ENCODE results near the gene FANCM.

FANCM gene, protein sequence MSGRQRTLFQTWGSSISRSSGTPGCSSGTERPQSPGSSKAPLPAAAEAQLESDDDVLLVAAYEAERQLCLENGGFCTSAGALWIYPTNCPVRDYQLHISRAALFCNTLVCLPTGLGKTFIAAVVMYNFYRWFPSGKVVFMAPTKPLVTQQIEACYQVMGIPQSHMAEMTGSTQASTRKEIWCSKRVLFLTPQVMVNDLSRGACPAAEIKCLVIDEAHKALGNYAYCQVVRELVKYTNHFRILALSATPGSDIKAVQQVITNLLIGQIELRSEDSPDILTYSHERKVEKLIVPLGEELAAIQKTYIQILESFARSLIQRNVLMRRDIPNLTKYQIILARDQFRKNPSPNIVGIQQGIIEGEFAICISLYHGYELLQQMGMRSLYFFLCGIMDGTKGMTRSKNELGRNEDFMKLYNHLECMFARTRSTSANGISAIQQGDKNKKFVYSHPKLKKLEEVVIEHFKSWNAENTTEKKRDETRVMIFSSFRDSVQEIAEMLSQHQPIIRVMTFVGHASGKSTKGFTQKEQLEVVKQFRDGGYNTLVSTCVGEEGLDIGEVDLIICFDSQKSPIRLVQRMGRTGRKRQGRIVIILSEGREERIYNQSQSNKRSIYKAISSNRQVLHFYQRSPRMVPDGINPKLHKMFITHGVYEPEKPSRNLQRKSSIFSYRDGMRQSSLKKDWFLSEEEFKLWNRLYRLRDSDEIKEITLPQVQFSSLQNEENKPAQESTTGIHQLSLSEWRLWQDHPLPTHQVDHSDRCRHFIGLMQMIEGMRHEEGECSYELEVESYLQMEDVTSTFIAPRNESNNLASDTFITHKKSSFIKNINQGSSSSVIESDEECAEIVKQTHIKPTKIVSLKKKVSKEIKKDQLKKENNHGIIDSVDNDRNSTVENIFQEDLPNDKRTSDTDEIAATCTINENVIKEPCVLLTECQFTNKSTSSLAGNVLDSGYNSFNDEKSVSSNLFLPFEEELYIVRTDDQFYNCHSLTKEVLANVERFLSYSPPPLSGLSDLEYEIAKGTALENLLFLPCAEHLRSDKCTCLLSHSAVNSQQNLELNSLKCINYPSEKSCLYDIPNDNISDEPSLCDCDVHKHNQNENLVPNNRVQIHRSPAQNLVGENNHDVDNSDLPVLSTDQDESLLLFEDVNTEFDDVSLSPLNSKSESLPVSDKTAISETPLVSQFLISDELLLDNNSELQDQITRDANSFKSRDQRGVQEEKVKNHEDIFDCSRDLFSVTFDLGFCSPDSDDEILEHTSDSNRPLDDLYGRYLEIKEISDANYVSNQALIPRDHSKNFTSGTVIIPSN (N-terminal part only)

DNA sequence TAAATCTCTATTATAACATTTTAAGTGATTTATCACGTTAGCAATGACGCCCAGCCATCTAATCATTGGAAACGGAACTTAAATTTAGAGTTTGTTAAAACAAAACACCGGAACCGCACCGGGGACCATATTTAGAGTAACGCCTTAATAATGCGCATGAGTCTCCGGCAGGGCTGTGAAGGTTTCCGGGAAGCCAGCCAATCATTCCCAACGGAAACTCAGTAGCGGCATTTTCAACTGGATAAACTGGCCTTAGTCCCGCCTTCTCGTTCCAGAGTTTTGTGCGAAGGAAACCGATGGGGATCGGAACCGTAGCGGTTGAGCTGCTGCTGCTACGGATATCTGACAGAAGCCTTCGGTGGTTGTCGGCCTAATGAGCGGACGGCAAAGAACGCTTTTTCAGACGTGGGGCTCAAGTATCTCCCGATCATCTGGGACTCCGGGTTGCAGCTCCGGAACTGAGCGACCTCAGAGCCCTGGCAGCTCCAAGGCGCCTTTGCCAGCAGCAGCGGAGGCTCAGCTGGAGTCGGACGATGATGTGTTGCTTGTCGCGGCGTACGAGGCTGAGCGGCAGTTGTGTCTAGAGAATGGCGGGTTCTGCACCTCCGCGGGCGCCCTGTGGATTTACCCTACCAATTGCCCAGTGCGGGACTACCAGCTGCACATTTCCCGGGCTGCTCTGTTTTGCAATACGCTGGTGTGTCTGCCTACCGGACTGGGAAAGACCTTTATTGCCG, at the start of gene FANCM:
FANCM (plus strand) TSS at position 272 of the 737 bp plus-strand sequence; CDS start at position 374, 102 bp downstream.
- TF ChIP-seq, protein P1, sequence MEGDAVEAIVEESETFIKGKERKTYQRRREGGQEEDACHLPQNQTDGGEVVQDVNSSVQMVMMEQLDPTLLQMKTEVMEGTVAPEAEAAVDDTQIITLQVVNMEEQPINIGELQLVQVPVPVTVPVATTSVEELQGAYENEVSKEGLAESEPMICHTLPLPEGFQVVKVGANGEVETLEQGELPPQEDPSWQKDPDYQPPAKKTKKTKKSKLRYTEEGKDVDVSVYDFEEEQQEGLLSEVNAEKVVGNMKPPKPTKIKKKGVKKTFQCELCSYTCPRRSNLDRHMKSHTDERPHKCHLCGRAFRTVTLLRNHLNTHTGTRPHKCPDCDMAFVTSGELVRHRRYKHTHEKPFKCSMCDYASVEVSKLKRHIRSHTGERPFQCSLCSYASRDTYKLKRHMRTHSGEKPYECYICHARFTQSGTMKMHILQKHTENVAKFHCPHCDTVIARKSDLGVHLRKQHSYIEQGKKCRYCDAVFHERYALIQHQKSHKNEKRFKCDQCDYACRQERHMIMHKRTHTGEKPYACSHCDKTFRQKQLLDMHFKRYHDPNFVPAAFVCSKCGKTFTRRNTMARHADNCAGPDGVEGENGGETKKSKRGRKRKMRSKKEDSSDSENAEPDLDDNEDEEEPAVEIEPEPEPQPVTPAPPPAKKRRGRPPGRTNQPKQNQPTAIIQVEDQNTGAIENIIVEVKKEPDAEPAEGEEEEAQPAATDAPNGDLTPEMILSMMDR (IDR thresholded peaks at IDR 0.05; ENCODE audit: poor library complexity, severe bottlenecking) = no peak
- DNase-seq (ENCODE audit: low spot score) (peak; percentile 94), ATAC-seq (ENCODE audit: low read depth) (peak; percentile 60)
- Histone ChIP-seq H3K9me3 (ENCODE audit: severe bottlenecking) (no peaks in the 10 kb centered on the region), H3K4me1 (ENCODE audit: insufficient read depth, poor library complexity, severe bottlenecking) (peaks cover 23% of the 10 kb centered on the region), H3K27me3 (ENCODE audit: insufficient read depth, poor library complexity, severe bottlenecking) (no peaks in the 10 kb centered on the region), H3K27ac (ENCODE audit: poor library complexity, severe bottlenecking) (peak within 1 kb of the TSS; percentile 57), H3K36me3 (ENCODE audit: low read depth) (peaks cover 21% of the 10 kb centered on the region), H3K4me3 (ENCODE audit: severe bottlenecking) (peak within 1 kb of the TSS; percentile 65)

DNA sequence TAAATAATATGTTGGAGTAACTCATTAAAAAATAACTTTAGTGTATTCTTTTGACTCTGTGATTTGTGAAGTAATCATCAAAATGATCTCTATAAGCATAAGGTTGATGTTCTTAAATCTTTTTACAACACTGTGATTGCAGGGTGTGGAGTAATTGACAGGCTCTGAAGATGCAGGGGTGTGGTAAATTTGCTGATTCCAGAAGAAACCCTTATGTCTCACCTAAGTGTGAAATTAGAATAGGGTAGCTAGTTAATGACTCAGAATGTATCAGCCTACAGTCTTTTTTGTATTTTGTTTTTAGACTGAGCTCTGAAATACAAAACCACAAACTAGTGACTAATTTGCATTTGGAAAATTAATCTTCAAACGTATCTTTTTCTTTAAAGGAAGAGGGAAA, 45.9 kb upstream of the FANCM start:
- Histone ChIP-seq H3K4me1 (ENCODE audit: insufficient read depth, poor library complexity, severe bottlenecking) (peaks cover 48% of the 10 kb centered on the region), H3K27me3 (ENCODE audit: insufficient read depth, poor library complexity, severe bottlenecking) (no peaks in the 10 kb centered on the region), H3K27ac (ENCODE audit: poor library complexity, severe bottlenecking) (peak overlapping the region; percentile 41), H3K36me3 (ENCODE audit: low read depth) (peaks cover 44% of the 10 kb centered on the region), H3K9me3 (ENCODE audit: severe bottlenecking) (no peaks in the 10 kb centered on the region), H3K4me3 (ENCODE audit: severe bottlenecking) (no peak overlapping the region)
- DNase-seq (ENCODE audit: low spot score) (no peak), ATAC-seq (ENCODE audit: low read depth) (peak; percentile 86)
- TF ChIP-seq, protein P1 (IDR thresholded peaks at IDR 0.05; ENCODE audit: poor library complexity, severe bottlenecking) = no peak

DNA sequence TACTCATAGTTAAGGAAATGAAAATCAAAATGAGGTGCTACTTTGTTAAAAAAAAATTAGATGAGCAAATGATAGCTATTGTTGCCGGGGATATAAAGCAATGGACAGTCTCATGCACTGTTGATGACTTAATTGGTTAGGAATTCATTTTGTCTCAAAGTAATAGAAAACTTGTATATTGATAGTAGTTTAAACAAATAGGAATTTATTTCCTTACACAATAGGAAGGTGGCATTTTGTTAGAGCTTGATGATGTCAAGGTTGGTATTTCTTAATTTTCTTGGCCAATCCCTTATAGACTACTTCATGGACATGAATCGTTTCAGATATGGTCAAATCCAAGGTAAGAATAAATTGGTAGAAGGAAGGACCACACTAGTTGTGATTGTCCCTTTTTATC, 44.0 kb upstream of the FANCM start:
- H3K4me1 ChIP-seq (ENCODE audit: insufficient read depth, poor library complexity, severe bottlenecking) = peaks cover 40% of the 10 kb centered on the region
- DNase-seq (ENCODE audit: low spot score) (no peak), ATAC-seq (ENCODE audit: low read depth) (peak; percentile 66)
- H3K9me3 ChIP-seq (ENCODE audit: severe bottlenecking) = no peaks in the 10 kb centered on the region
- no peak overlapping the region for H3K4me3 ChIP-seq (ENCODE audit: severe bottlenecking)
- peak overlapping the region; percentile 41 for H3K27ac ChIP-seq (ENCODE audit: poor library complexity, severe bottlenecking)
- no peaks in the 10 kb centered on the region for H3K27me3 ChIP-seq (ENCODE audit: insufficient read depth, poor library complexity, severe bottlenecking)
- H3K36me3 ChIP-seq (ENCODE audit: low read depth) = peaks cover 59% of the 10 kb centered on the region
- TF ChIP-seq, protein P1 (IDR thresholded peaks at IDR 0.05; ENCODE audit: poor library complexity, severe bottlenecking) = no peak

DNA sequence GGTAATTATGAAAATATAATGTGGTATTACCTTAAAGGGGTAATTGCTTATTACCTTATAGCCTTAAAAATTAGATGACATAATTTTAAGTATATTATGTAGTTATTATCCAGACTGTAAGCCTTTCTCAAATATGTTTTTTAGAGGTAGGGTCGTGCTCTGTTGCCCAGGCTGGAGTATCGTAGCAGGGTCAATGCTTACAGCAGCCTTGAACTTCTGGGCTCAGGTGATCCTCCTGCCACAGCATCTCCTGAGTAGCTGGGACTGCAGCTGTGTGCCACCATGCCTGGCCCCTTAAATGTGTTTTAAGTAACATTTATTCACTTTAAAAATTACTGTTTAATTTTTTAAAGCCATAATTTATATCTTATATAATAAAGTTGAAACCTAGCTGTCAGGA, 41.5 kb upstream of the FANCM start:
- no peak for ATAC-seq (ENCODE audit: low read depth)
- H3K9me3 ChIP-seq (ENCODE audit: severe bottlenecking) = no peaks in the 10 kb centered on the region
- H3K4me3 ChIP-seq (ENCODE audit: severe bottlenecking) = no peak overlapping the region
- no peaks in the 10 kb centered on the region for H3K27me3 ChIP-seq (ENCODE audit: insufficient read depth, poor library complexity, severe bottlenecking)
- no peak overlapping the region for H3K27ac ChIP-seq (ENCODE audit: poor library complexity, severe bottlenecking)
- TF ChIP-seq, protein P1 (IDR thresholded peaks at IDR 0.05; ENCODE audit: poor library complexity, severe bottlenecking) = no peak
- H3K4me1 ChIP-seq (ENCODE audit: insufficient read depth, poor library complexity, severe bottlenecking) = peaks cover 24% of the 10 kb centered on the region
- no peak for DNase-seq (ENCODE audit: low spot score)
- peaks cover 75% of the 10 kb centered on the region for H3K36me3 ChIP-seq (ENCODE audit: low read depth)

All from RWPE2 (cell line).